GM12801 (cell line): ENCODE data around the gene SERPINH1.

ENCODE experiments used
- CTCF ChIP-seq: IDR thresholded peaks from one replicate; pipeline ENCODE4 v1.5.1; 2011; ENCODE audit warnings: control low read depth; ENCODE audit not compliant: insufficient read length; ENCODE audit errors: extremely low read depth

Gene SERPINH1

DNA sequence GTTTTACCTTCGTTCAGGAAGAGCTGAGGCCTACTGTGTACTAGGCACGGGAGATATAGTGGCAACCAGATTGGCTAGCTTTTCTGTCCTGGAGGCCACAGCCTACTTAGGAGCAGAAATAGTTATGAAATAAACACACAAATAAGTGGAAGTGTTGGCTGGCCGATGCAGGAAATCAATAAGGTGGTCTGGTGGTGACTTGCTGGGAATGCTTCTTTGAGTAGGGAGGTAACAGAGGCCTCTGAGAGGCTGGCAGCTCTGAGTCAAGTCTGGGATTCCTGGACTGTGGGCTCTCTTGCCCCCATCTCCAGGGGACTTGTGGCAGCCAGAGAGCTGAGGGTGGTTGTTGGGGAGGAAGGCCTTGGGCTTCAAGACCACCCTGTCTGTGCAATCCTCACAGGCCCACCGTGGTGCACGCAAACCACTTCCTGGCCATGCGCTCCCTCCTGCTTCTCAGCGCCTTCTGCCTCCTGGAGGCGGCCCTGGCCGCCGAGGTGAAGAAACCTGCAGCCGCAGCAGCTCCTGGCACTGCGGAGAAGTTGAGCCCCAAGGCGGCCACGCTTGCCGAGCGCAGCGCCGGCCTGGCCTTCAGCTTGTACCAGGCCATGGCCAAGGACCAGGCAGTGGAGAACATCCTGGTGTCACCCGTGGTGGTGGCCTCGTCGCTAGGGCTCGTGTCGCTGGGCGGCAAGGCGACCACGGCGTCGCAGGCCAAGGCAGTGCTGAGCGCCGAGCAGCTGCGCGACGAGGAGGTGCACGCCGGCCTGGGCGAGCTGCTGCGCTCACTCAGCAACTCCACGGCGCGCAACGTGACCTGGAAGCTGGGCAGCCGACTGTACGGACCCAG lies 4.1 kb downstream of the SERPINH1 start:
- TF ChIP-seq CTCF: no peak

DNA sequence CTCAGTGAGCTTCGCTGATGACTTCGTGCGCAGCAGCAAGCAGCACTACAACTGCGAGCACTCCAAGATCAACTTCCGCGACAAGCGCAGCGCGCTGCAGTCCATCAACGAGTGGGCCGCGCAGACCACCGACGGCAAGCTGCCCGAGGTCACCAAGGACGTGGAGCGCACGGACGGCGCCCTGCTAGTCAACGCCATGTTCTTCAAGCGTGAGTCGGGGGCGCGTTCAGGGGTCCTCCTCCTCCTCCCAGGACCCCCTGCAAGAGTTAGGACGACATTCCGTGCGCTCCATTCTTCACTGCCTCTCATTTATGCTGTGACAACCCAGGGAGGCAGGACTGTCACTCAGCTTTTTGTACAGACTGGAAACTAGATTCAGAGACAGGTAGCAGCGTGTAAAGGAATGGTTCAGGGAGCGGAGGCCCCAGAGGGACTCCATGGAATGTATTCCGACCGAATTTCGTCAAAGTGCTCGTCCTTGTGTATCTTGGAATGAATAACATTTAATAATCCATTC lies 4.8 kb downstream of the SERPINH1 start:
- no peak for TF ChIP-seq CTCF

DNA sequence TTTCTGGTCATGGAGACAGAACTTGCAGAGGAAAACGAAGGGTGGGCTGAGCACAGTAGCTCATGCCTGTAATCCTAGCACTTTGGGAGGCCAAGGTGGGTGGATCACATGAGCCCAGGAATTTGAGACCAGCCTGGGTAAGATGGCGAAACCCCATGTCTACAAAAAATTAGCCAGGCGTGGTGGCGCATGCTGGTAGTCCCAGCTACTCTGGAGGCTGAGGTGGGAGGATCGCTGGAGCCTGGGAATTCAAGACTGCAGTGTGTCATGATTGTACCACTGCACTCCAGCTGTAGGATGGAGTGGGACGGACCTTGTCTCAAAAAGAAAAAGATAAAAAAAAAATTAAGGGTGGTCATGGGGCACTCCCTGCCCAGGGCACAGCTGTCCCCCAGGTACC lies 5.9 kb downstream of the SERPINH1 start:
- TF ChIP-seq CTCF: no peak

DNA sequence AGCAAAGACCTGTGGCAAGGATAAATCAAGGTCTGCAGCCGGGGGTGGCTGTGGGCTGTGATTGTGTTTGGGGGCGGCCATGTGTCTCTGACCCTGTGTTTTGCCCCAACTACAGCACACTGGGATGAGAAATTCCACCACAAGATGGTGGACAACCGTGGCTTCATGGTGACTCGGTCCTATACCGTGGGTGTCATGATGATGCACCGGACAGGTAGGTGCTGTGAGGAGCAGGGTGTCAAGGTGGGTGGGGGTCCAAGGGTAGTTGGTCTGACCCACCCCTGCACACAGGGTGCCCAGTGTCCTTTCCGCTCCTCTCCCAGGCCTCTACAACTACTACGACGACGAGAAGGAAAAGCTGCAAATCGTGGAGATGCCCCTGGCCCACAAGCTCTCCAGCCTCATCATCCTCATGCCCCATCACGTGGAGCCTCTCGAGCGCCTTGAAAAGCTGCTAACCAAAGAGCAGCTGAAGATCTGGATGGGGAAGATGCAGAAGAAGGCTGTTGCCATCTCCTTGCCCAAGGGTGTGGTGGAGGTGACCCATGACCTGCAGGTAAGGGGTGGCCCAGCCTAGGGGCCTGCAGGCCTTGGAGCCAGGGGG lies 6.7 kb downstream of the SERPINH1 start:
- TF ChIP-seq CTCF: no peak

DNA sequence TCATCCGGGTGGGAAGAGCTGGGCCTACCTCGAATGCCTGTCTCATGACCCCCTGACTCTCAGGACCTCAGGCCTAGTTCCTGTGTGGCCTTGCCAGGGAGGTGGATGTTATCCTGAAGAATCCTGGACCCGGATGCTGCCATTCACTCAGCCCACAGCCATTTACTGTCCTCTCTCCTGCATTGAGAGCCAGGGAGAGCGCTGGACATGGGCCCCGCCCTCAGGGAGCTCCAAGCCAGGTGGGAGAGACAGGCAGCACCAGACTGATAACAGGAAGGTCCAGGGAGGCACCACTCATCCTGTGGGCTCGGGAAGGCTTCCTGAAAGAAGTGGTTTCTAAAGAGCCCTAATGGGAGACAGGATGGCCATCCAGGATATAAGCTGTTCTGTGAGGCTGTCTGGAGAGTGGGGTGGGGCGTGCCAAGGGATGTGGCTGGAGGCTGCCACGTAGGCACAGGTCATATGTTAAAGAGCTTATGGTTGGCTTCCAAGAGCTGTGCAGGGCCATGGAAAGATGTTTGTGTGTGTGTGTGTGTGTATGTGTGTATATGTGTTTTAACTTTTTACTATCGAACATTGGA lies 8.6 kb downstream of the SERPINH1 start:
- TF ChIP-seq CTCF: no peak

- no peak for TF ChIP-seq CTCF
These were observed 9.6 kb downstream of the SERPINH1 start for GRCh38 chr11:75571625-75572024.

- TF ChIP-seq CTCF: no peak
These were observed 10.7 kb downstream of the SERPINH1 start for GRCh38 chr11:75572744-75573143.
